Limb (tissue), 2 donors: Measurements from ENCODE around the gene POLR1E.

ENCODE experiments used
- DNase-seq, 2 donors: peaks; one replicate each; pipeline ENCODE4 v3.0.0-alpha.2; 2016; ENCODE audit errors: extremely low spot score in 2 of 2

POLR1E gene

GRCh38 chr9:37534901-37535300 is 49.2 kb downstream of the POLR1E start:
- DNase-seq = no peak

GRCh38 chr9:37538099-37538498 is 52.4 kb downstream of the POLR1E start:
- DNase-seq = no peak

GRCh38 chr9:37539634-37540033 is 53.9 kb downstream of the POLR1E start:
- DNase-seq = no peak

GRCh38 chr9:37540634-37541033 is 54.9 kb downstream of the POLR1E start:
- DNase-seq = no peak

- DNase-seq = no peak
These were observed 55.7 kb downstream of the POLR1E start for GRCh38 chr9:37541465-37541864.

- no peak for DNase-seq
These were observed 56.7 kb downstream of the POLR1E start for GRCh38 chr9:37542488-37542887.

- no peak for DNase-seq
These were observed 57.1 kb downstream of the POLR1E start for GRCh38 chr9:37542895-37543294.

GRCh38 chr9:37543468-37543867 is 57.7 kb downstream of the POLR1E start:
- DNase-seq = no peak

GRCh38 chr9:37547328-37547878 is 61.7 kb downstream of the POLR1E start:
- DNase-seq = no peak

- no peak for DNase-seq
These were observed 63.8 kb downstream of the POLR1E start for GRCh38 chr9:37549527-37549926.

GRCh38 chr9:37550781-37551180 is 65.0 kb downstream of the POLR1E start:
- DNase-seq = no peak

- DNase-seq = no peak
These were observed 65.7 kb downstream of the POLR1E start for GRCh38 chr9:37551468-37551867.

GRCh38 chr9:37551888-37552287 is 66.1 kb downstream of the POLR1E start:
- DNase-seq = no peak
